ENCODE measurements around the gene ACTN4. TPM values are rescaled to one million over a fixed set of nuclear protein-coding genes. Genes with fewer than 3 reads are reported as not detected.
"Not testable (repeated sequence)": the region's sequence is repeated elsewhere in the genome, so short reads cannot be mapped to it uniquely, and the experiment has no call there.

ACTN4 gene
- total RNA-seq, 1 donor from 2014 or later, result 156 TPM

DNA sequence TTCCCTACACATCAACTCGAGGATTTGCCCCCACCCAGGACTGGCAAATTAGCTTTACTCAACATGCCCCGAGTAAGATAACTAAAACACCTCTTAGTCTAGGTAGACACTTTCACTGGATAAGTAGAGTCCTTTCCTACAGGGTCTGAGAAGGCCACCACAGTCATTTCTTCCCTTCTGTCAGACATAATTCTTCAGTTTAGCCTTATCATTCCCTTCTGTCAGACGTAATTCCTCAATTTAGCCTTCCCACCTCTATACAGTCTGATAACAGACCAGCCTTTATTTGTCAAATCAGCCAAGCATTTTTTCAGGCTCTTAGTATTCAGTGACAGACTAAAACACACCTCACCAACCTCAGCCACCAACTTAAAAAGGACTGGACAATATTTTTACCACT is 106.3 kb downstream of the ACTN4 start:
- not testable (repeated sequence) for DNase-seq (ENCODE audit: low spot score); ATAC-seq

DNA sequence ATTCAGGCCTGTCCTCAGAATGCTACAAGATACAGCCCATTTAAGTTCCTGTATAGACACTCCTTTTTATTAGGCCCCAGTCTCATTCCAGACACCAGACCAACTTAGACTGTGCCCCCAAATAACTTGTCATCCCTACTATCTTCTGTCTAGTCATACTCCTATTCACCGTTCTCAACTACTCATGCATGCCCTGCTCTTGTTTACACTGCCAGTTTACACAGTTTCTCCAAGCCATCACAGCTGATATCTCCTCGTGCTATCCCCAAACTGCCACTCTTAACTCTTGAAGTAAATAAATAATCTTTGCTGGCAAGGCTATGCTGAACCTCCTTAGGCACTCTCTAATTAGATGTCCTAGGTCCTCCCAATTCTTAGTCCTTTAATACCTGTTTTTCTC is 106.7 kb downstream of the ACTN4 start:
- not testable (repeated sequence) for DNase-seq (ENCODE audit: low spot score); ATAC-seq

DNA sequence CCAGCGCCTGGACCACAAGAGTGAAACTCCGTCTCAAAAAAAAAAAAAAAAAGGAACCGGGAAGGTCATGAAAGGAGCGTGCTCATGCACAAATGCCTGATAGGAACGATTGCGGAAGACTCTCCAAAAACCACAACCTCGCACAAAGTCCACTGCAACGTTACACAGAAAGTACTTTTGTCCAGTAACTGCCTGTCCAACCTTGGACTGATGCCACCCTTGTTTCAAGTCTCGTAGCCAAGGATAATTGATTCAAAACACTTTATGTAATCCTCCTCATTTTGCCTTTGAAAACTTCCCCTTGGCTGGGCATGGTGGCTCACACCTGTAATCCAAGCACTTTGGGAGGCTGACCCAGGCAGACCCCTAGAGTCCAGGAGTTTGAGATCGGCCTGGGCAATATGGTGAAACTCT is 112.1 kb downstream of the ACTN4 start:
- peak; percentile 62 for ATAC-seq
- DNase-seq (ENCODE audit: low spot score), result peak; percentile 92

DNA sequence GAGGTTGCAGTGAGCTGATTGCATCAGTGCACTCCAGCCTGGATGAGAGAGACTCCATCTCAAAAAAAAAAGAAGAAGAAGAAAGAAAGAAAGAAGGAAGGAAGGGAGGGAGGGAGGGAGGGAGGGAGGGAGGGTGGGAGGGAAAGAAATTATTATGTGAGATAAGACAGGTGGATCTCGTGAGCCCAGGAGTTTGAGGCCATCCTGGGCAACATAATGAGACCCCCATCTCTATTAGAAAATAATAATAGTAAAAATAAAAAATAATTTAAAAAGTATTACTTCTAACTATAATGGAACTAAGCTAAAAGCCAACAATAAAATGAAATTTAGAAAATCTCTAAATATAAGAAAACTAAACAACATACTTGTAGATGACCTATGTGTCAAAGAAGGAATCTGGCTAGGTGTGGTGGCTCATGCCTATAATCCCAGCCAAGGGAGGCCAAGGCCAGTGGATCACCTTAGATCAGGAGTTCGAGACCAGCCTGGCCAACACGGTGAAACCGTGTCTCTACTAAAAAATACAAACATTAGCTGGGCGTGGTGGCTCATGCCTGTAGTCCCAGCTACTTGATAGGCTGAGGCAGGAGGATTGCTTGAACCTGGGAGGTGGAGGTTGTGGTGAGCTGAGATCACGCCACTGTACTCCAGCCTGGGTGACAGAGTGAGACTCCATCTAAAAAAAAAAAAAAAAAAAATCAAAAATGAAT is 113.5 kb downstream of the ACTN4 start:
- ATAC-seq; DNase-seq (ENCODE audit: low spot score): not testable (repeated sequence)

DNA sequence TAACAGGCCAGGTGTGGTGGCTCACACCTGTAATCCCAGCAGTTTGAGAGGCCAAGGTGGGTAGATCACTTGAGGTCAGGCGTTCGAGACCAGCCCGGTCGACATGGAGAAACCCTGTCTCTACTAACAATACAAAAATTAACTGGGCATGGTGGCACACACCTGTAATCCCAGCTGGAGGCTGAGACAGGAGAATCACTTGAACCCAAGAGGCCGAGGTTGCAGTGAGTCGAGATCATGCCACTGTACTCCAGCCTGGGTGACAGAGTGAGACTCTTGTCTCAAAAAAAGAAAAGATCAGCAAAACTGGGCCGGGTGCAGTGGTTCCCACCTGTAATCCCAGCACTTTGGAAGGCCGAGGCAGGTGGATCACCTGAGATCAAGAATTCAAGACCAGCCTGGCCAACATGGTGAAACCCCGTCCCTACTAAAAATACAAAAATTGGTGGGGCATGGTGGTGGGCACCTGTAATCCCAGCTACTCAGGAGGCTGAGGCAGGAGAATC is 114.5 kb downstream of the ACTN4 start:
- not testable (repeated sequence) for ATAC-seq; DNase-seq (ENCODE audit: low spot score)

DNA sequence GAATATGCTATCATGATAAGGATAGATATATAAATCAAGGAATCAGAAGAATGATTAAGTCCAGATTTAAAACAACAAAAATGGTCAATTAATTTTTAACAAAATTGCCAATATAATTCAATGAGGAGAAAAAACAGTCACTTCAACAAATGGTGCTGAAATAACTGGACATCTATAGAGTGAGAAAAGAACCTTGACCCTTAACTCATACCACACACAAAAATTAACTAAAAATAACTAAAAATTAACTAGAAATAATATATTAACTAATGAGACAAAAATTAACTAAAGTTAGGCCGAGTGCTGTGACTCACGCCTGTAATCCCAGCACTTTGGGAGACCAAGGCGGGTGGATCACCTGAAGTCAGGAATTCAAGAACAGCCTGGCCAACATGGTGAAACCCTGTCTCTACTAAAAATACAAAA is 116.4 kb downstream of the ACTN4 start:
- peak; percentile 59 for DNase-seq (ENCODE audit: low spot score)
- peak; percentile 61 for ATAC-seq

DNA sequence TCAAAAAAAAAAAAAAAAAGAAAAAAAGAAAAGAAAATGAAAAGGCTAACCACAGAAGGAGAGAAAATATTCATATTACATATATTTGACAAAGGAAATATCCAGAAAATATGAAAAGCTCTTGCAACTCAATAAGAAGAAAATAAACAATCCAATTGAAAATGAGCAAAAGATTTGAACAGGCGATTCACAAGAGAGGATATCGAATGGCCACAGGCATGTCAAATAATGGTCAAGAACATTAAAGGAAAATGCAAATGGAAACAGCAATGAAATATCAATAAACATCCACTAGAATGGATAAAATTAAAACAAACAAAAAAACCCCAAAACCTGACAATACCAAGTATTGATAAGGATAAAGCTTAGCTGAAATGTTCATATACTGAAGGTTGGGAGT is 117.8 kb downstream of the ACTN4 start:
- DNase-seq (ENCODE audit: low spot score) (no peak), ATAC-seq (no peak)

DNA sequence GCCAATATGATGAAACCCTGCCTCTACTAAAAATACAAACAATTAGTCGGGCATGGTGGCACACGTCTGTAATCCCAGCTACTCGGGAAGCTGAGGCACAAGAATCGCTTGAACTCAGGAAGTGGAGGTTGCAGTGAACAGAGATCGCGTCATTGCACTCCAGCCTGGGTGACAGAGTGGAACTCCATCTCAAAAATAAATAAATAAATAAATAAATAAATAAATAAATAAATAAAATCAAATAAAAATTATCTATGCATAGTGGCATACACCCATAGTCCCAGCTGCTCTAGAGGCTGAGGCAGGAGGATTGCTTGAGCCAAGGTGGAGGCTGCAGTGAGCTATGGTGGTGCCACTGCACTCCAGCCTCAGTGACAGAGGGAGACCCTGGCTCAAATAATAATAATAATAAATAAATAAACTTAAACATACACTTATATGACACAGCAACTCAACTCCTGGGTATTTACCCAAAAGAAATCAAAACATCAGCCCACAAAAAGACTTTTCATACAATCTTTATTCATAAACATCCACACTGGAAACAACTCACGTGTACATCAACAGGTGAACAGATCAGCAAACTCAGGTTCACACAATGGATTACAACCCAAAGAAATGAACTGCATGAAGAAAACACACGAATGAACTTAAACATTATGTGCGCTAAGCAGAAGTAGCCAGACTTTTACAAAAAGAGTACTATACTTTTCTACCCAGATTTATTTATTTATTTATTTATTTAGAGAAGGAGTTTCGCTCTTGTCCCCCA is 119.0 kb downstream of the ACTN4 start:
- ATAC-seq, result no peak
- DNase-seq (ENCODE audit: low spot score), result no peak

DNA sequence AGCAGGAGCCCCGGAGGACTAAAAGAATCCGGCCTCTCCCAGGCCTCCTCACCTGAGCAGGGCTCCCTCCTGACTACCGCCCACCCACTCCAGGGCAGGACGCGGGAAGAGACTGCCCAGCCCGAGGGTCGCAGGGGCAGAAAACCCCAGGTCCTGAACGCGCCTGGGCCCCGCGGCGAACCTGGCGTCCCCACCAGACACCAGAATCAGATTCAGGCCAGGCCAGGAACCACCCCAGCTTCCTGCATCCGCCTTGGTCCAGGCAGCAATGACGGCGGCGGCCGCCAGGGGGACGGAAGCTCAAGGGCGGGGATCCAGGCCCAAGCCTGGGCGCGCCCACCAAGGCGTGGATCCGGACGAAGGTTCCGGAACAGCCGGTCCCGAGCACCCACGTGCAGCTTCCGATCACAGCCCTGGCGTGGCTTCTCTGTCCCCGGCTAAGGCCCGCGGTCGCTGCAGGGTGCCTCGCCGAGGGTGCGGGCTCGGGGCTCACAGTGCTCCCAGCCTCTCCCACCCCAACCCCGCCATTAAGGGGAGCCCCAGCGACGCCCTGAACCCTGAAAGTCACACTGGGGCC is 122.3 kb downstream of the ACTN4 start:
- peak; percentile 76 for DNase-seq (ENCODE audit: low spot score)
- peak; percentile 81 for ATAC-seq

DNA sequence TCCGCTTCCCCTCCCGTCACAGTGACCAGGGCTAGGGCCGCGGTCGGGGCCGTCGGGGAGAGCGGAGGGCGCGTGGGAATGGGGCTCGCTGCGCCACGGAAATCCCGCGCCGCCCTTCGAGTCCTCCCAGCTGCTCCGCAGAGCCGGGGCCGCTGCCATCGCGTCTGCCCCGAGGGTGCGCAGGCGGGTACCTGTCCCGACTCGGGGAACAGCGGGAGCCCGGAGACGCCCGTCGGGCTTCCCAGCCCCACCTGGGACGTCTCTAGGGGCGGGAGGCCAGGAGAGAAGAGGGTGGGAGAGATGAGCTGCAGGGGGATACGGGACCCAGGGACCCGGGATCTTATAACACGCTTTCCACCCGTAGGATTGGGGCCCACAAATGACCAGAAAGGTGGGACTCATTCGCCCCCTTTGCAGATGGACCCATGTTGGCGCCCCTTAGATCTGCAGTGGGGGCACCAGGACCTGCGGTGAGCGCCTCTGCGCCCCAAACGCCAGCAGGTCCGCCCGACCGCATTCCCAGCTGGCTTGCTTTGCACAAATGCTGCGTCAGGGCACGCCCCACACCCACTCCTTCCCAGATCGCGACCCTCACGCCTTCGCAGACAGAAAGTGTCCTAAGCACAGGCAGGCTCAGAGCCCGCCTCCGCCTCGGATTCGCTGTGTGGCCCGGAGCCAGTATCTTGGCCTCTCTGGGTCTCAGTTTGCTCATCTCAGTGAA is 122.9 kb downstream of the ACTN4 start:
- DNase-seq (ENCODE audit: low spot score), result not testable (repeated sequence)
- peak; percentile 8 for ATAC-seq

DNA sequence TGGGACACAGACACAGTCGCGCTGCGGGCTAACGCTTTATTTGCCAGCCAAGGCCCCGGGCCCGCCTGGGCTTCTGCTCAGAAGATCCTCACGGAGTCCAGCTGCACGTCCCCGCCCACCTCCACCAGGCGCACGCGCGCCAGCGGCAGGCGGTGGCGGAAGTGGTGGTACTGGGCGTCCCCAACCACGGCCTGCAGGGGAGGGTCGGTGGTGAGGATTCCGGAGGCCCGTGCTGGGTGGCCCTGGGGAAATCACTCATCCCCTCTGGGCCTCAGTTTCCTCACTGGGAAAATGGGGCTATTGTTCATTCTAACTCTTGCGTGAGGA is 123.5 kb downstream of the ACTN4 start:
- peak; percentile 85 for ATAC-seq

DNA sequence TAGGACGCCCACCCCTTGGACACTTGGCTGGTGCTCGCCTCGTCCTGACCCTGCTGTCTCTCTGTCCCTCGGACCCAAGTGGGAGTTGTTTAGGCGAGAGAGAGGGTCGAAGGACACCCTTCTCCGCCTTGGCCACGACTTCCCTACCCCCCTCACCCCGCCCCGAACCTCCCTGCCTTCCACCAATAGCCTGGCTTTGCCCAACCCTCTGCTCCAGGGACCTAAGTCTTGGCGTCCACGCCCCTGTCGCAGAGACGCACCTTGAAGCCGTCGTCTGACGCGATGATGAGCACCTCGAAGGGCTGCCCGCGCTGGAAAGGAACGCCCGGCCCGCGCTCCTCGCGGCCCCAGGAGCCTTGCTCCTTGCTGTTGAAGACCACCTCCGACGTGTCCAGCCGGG is 124.1 kb downstream of the ACTN4 start:
- ATAC-seq; DNase-seq (ENCODE audit: low spot score): not testable (repeated sequence)

More for the DNA sequence above, 123.5 kb downstream of the ACTN4 start:
- not testable (repeated sequence) for DNase-seq (ENCODE audit: low spot score)

DNA sequence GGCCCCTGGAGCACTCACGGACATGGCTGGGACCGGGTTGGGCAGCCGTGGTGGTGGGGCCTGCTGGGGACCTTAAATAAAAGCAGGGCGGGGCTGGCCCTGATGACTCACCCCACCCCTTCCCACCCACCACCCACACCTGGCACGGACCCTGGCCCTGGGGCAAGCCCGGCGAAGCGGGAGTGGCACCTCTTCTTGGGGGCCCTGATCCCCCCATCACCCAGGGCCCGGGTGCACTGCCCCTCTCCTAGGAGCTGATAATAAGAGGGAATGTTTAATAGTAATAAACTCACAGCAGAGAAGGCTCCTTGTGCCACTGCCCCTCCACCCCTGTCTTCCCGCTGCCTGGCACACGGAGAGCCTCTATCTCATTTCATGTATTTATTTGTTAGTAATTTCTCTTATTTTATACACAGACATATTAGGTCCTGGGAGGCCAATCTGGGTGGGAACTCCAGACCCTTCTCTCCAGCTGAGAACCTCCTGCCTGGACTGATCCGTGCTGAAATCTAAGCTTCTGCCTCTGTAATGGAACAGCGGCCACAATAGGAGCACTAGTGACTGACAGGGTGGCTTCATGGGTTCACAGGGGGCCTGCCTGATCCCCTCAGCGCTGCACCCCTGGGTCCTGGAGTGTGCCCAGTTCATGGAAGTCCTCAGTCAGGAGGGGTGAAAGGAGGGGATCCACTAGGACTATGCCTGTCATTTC is 126.2 kb downstream of the ACTN4 start, which contains the start of gene LGALS7:
Gene LGALS7 (minus strand): TSS at position 49 of the 709 bp plus-strand sequence. CDS start 25 bp downstream, at position 24.
- no peak for DNase-seq (ENCODE audit: low spot score)

DNA sequence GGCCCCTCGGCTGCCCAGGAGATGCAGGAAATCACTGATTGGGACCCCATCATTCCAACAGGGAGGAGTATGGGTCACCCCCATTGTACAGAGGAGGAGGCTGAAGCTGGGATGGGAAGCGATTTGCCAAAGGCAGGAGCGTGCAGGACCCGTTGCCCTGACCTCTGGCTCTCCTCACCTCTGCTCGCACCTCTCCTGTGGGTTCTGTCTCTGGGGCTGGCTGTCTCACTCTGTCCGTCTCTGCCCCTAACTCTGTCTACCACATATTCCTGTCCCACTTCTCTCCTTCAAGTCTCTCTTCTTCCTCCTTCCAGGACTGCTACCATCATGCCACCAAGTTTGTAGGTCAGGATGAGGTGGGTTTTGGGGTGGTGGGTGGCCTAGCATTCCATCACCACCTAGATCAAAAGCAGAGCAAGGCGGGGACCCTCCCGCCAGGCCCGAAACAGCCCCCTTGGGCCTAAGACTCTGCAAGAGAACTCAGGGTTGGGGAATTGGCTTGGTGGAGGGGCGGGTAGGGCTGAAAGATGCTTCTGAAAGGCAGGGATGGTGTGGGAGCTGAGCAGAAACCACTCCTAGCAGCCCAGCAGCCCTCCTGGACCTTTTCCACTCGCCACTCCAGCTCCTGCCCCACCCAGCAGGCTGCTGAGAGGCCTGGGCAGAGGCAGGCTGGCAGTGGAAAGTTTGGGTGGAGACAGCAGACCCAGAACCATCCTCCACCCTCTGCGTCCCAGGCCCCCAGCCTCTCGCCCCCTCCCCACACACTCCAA is 126.9 kb downstream of the ACTN4 start:
- ATAC-seq, result no peak
- DNase-seq (ENCODE audit: low spot score), result no peak

More for the DNA sequence above, 126.2 kb downstream of the ACTN4 start, which contains the start of gene LGALS7:
- ATAC-seq, result no peak

DNA sequence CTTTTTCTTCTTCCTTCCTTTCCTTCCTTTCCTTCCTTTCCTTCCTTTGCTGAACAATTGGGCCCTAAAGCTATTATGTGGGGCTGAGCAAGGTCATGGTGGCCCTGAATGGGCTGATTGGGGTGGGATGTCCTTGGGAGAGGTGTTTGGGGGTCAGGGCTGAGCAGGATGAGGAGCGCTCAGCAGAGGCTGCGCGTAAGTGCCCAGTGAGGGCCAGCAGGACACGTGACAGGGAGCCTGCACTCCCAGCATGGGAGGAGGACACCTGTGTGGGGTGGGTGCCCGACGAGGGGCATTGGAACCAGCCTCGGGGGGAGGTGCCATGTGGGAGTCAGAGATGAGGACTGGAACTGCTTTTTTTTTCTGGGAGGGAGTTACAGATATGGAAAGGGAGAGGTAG is 131.3 kb downstream of the ACTN4 start:
- ATAC-seq (no peak), DNase-seq (ENCODE audit: low spot score) (no peak)

DNA sequence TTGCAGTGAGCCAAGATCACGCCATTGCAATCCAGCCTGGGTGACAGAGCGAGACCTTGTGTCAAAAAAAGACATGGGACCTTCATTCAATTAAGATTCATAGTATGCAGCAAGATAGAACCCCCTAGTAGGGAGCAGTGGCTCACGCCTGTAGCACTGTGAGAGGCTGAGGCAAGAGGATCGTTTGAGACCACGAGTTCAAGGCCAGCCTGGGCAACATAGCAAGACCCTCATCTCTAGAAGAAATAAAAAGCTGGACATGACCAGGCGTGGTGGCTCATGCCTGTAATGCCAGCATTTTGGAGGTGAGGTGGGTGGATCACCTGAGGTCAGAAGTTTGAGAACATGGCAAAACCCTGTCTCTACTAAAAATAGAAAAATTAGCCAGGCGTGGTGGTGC is 133.0 kb downstream of the ACTN4 start:
- ATAC-seq (no peak), DNase-seq (ENCODE audit: low spot score) (no peak)

DNA sequence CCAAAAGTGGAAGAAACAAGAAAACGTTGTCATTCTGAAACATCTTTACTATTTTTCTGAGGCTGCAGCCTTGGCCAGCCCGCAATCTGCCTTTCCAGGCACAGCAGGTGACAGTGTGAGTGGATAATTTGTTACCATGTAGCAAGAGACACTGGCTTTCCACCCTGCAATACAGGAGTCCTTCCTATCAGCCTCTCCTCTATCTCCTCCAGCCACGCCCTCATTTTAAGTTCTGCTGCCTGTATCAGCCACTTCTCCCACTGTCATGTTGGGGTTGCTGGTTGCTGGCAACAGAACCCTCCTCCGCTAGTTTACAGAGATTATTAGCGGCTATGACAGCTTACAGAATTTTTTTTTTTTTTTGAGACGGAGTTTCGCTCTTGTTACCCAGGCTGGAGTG is 133.6 kb downstream of the ACTN4 start:
- DNase-seq (ENCODE audit: low spot score) (no peak), ATAC-seq (no peak)
